Dedifferentiated amniotic fluid mesenchymal stem cell (primary cell): ENCODE data around the gene SERPINC1.
"Not testable (repeated sequence)": the region's sequence is repeated elsewhere in the genome, so short reads cannot be mapped to it uniquely, and the experiment has no call there.

Experiments used
- DNase-seq: peaks from one replicate; pipeline ENCODE4 v3.0.0-alpha.2; 2016; ENCODE audit errors: extremely low spot score

SERPINC1 gene

GRCh38 chr1:173917149-173917548 is at the start of gene SERPINC1:
SERPINC1 (minus strand) TSS chr1:173917327; CDS start chr1:173917259, 68 bp downstream.
- DNase-seq, result no peak

DNA sequence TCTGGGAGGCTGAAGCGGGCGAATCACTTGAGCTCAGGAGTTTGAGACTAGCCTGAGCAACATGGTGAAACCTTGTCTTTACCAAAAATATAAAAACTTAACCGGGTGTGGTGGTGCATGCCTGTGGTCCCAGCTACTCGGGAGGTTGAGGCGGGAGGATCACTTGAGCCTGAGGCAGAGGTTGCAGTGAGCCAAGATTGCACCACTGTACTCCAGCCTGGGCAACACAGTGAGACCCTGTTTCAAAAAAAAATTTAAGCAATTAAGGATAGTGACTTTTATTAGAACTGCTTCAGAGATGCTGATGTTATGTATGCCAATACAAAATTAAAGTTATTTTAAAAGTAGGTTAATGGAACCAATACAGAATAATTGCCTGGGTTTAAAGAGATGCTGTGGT is 48.8 kb upstream of the SERPINC1 start:
- not testable (repeated sequence) for DNase-seq

GRCh38 chr1:173963477-173963876 is 46.4 kb upstream of the SERPINC1 start:
- DNase-seq, result no peak

- DNase-seq, result no peak
Observed at GRCh38 chr1:173960625-173961024, 43.5 kb upstream of the SERPINC1 start.

- DNase-seq, result no peak
Observed at GRCh38 chr1:173954179-173954578, 37.1 kb upstream of the SERPINC1 start.

DNA sequence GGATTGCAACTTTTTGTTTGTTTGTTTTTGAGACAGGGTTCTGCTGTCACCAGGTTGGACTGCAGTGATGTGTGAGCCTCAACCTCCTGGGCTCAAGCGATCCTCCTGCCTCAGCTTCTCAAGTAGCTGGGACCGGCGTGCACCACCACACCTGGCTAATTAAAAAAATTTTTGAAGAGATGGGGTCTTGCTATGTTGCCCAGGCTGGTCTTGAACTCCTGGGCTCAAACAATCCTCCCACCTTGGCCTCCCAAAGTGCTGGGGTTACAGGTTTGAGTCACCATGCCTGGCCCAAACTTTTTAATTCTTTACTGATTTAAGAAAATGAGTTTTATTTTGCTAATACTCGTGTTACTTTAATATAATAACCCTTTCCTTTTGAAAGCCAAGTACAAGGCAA is 31.5 kb upstream of the SERPINC1 start:
- no peak for DNase-seq

GRCh38 chr1:173946380-173946921 is 29.3 kb upstream of the SERPINC1 start:
- DNase-seq, result no peak

- no peak for DNase-seq
Observed at GRCh38 chr1:173937062-173937461, 19.9 kb upstream of the SERPINC1 start.

DNA sequence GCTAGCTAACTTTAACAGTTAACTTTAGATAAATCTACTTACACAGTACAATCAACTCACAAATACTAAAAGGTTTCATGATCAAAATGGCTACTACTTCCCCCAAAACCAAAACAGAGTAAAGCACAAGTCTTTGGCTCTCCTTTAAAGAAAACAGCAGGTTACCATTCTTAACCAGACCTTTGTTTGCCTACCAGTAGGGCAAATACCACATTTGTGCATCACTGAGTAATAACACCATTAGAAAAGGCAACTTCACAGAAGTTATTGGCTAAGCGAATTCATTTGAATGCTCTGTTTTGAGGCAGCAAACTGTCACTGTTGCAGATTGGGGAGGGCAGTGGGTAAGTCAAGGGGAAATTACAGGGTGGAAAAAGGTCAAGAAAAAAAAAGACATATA is 17.3 kb upstream of the SERPINC1 start:
- DNase-seq, result no peak

DNA sequence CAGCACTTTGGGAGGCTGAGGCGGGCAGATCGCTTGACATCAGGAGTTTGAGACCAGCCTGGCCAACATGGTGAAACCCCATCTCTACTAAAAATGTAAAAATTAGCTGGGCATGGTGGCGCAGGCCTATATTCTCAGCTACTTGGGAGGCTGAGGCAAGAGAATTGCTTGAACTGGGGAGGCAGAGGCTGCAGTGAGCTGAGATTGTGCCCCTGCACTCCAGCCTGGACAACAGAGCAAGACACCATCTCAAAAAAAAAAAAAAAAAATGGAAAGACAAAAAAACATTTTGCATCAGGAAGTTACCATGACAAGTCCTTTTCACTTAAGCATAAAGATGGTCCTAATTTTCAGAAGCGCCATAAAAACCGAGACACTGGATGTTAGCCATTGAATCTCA is 13.4 kb upstream of the SERPINC1 start:
- DNase-seq, result not testable (repeated sequence)

DNA sequence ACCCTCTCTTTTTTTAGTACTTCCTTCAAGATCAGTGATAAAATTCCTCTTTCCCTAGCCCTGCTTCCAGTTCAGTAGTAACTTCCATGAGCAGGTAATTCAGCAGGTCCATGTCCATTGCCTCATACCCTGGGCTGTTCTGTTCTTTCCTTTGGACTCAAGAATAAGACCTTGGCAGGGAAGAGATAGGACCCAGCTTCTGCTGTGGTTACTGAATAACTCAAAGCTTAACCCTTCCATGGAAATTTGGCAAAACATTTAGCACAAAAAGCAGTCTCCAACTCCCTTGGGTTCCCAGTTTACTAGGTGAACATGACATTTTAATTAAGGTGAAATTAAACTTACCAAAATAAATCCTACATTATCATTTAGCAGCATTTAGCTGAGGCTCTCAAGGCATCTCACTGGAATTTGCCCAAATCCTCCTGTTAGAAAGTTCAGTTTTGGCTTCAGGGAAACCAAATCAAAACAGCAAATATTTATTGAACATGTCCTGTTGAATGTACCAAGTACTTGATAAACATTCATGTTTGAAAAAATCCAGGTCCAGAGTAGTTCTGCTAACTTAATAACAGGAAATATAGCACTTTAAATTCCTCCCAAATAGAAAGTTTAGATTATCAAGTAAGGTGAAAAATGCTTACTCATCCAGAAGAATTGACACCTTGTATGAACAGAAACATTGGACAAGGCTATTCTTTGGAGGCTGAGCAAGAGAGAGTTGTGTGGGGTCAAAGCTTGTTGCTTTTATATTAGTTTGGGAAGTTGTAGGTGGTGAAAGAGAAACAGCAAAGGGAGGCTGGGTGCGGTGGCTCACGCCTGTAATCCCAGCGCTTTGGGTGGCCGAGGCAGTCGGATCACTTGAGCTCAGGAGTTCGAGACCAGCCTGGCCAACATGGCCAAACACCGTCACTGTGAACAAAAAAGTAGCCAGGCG is 8.4 kb upstream of the SERPINC1 start:
- no peak for DNase-seq

GRCh38 chr1:173920861-173921260 is 3.7 kb upstream of the SERPINC1 start:
- no peak for DNase-seq

- no peak for DNase-seq
Observed at GRCh38 chr1:173917635-173918493, 737 bp upstream of the SERPINC1 start.

- DNase-seq, result no peak
Observed at GRCh38 chr1:173916667-173917066, 460 bp downstream of the SERPINC1 start.

DNA sequence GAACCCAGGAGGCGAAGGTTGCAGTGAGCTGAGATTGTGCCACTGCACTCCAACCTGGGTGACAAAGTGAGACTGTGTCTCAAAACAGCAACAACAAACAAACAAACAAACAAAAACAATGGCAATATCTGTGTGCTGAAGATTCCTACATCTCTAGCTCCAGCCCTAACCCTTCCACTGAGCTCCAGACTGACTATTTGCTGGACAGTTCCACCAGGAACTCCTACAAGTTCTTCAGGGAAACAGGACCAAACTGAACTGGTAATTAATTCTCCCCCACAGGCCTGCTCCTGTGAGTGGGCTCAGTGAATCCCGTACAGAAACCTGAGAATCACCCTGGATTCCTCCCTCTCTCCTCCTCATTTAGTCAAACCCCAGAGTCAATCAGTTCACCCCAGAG is 1.5 kb downstream of the SERPINC1 start:
- DNase-seq, result no peak

DNA sequence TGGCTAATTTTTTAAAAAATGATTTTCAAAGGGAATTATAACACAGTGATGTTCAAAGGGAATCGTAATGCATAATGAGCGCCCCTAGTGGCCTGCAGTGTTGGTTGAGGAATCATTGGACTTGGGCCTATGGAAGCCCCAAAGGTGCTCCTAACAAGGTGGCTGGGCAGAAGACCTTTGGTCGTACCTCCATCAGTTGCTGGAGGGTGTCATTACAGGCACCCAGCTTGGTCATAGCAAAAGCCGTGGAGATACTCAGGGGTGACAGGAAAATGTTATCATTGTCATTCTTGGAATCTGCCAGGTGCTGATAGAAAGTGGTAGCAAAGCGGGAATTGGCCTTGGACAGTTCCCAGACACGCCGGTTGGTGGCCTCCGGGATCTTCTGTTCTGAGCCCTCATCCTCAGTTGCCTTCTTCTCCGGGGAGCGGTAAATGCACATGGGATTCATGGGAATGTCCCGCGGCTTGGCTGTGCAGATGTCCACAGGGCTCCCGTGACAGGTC is 2.7 kb downstream of the SERPINC1 start:
- no peak for DNase-seq

- no peak for DNase-seq
Observed at GRCh38 chr1:173913111-173913510, 4.0 kb downstream of the SERPINC1 start.

GRCh38 chr1:173903827-173904531 is 13.1 kb downstream of the SERPINC1 start:
- DNase-seq, result no peak

DNA sequence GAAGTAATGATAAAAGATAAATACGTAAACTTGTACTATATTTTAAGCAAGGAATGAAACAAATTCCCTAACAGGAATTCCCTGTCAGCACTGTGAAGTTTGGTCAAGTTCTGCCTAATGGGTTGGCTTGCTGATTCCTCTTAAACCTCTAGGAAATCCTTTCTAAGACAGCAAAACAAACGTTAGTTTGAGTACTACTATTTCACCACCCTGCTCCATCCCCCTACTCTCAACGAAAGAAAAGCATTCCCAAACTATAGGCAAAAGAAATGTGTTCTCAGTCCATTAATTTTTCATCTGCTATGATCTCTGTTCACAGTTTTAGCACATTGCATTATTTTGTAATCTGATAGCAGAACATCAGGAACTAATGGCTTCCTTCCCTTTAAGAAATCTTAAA is 16.1 kb downstream of the SERPINC1 start:
- DNase-seq, result no peak

DNA sequence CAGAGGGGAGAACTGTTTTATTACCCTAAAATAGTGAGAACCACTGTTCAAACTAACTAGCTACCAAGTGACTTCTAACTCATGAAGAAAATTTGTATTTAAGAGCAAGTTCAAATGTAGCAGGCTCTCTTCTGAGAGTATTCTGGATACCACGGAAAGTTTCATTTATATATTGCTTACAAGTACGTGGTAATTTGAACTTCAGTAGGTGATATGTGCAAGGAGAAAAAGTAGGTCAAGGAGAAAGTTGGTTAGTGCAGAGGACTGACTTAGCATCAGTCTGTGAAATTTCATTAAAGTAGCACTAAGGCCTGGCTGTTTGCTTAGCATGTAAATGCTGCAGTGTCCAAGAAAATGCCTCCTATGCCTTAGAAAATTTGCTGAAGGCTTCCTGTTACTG is 16.7 kb downstream of the SERPINC1 start:
- DNase-seq, result no peak

DNA sequence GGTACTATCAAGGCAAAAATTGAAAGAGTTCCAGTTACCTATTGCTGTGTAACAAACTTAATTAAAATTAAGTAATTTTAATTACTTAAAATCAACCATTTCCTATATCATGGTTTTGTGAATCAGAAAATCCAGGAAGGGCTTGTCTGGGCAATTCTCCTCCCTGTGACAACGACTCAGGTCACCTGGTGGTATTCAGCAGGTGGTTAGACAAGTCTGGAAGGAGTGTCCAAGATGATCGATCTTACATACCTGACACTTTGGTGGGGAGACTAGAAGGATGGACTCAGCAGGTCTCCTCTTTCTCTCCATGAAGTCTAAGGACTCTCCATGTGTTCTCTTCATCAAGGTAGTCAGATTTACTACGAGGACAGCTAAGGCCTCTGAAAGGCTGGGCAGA is 22.9 kb downstream of the SERPINC1 start:
- DNase-seq, result no peak

DNA sequence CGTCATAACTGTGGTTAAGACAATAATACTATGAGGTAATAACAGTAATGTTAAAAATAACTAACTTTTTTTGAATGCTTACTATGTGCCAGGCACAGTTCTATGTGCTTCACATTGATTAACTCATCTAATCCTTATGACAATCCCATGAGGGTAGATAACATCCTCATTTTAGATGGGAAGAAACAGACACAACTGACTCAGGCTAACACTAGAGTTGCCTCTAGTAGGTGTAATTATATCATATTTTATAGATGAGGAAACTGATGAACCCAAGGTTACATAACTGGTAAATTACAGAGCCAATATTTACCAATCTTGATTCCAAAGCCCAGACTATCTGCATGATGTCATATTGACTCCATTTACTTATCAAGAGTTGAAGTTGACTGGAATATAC is 23.5 kb downstream of the SERPINC1 start:
- DNase-seq, result no peak
